HL-60/S4 (cell line): ENCODE measurements around the gene TMEM184A.

Experiments
- in situ Hi-C: fragments of 300-500 bp; cut with MboI; formaldehyde crosslinking; loops from 2 replicates; pipeline ENCODE4 v1.14.3; 2022; ENCODE audit warnings: low sequenced_read_pairs

TMEM184A gene

GRCh38 chr7:1569016-1569415 lies 13.0 kb upstream of the TMEM184A start:
- in situ Hi-C loops, result no loop called here

DNA sequence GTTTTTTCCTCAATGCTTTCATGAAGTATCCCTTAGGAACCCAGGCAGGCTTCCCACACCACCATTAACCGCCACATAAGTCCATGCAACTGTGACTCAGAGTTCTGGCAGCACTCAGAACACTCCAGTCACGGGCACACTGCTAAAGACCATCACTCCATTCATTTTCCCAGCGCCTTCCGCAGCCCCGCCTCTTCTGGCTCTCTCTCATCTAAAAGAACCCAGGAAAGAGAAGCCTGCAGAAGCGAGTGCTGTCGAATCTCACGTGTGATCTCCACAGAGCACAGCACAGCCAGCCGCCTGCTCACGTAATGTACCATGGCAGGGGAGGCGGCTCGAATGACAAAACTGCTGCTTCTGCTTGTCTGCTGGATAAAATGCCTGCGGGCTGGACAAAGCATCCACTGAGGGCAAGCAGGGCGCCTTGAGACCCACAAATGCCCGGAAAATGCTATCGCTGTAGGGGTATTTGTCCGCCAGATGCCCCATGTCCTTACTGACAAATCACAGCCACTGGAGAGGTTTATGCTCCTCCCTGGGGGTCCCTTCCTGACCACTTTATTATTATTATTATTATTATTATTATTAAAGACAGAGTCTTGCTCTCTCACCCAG lies 12.0 kb upstream of the TMEM184A start:
- in situ Hi-C loops, result no loop called here

DNA sequence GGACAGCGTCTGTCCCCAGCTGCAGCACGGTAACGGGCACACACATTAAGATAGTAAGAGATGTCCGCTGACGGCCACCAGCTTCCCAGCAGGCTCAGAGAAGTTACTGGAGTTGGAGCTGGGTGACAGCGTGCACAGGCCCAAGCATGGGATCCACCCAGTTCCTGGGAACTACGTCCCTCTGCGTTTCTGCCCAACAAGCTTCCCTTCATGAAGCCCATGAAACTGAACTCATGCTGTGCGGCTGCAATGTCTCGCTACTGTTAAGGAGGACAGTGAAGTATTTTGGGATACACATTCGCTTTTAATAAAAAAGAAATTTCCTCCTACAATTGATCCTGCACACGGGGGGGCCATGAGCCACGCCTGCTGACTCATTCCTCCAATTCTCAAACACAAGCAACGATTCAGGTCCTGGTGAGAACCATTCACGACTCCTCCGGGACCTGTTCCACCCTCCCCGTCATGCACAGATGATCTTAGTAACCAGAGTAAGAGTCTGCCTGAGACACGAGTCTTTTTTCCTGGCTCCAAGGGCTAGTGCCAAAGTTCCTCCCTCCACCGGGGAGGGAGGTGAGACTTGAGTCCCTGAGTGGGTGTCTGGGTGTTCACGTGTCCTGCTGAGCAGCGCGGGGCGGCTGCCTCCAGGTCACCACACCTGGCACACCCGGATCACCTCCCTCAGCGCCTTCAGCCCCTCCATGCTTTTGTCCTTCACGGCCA lies 11.2 kb upstream of the TMEM184A start:
- in situ Hi-C loops, result no loop called here

GRCh38 chr7:1566687-1567048 lies 10.7 kb upstream of the TMEM184A start:
- in situ Hi-C loops, result no loop called here

- in situ Hi-C loops, result no loop called here
Observed at GRCh38 chr7:1564603-1565022, 8.6 kb upstream of the TMEM184A start.

GRCh38 chr7:1563981-1564602 lies 8.1 kb upstream of the TMEM184A start:
- in situ Hi-C loops, result no loop called here

GRCh38 chr7:1562597-1563051 lies 6.6 kb upstream of the TMEM184A start:
- in situ Hi-C loops, result no loop called here

- in situ Hi-C loops, result no loop called here
Observed at GRCh38 chr7:1562116-1562515, 6.1 kb upstream of the TMEM184A start.

- in situ Hi-C loops, result no loop called here
Observed at GRCh38 chr7:1561036-1561940, 5.3 kb upstream of the TMEM184A start.

DNA sequence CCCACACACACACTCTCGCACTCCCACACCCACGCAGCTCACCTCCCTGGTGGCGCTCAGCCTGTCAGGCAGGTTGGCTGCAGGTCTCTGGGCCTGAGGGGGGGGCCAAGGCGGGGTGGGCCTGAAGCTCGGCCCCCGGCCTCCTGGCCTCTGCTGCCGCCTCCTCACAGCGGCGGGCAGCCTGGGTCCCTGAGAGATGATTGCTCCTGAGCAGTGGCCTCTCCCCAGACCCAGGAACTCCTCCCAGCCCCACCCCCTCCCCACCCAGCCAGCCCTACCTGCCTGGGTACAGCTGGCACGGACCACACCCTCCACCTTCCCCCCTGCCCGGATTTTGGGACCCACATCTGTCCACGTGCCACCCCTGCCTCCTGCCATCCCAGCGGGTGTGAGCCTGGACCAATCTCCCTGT lies 4.6 kb upstream of the TMEM184A start:
- in situ Hi-C loops, result no loop called here

- in situ Hi-C loops, result no loop called here
Observed at GRCh38 chr7:1559626-1560590, 3.9 kb upstream of the TMEM184A start.

GRCh38 chr7:1558841-1559625 lies 3.0 kb upstream of the TMEM184A start:
- in situ Hi-C loops, result no loop called here

GRCh38 chr7:1558181-1558811 lies 2.3 kb upstream of the TMEM184A start:
- in situ Hi-C loops, result no loop called here

- in situ Hi-C loops, result no loop called here
Observed at GRCh38 chr7:1557771-1558170, 1.8 kb upstream of the TMEM184A start.

DNA sequence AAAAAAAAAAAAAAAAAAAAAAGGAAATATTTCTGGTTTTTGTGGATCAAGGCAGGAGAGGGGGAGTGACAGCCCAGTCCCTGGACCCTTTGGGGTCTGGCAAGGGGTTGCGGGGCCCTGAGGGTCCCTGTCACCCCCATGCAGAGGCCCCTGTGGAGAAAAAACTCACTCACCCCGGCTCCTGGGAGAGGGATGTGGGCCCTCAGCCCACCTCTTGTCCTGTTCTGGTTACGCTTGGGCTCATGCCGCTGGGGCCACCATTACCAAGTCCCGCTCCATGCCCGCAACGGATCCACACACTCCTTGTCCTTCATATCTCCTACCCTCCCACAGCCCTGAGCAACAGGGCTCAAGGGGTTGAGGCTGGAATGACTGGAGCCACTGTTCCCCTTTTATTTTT lies 1.0 kb upstream of the TMEM184A start:
- in situ Hi-C loops, result no loop called here

- in situ Hi-C loops, result no loop called here
Observed at GRCh38 chr7:1555046-1555812, 776 bp downstream of the TMEM184A start.

DNA sequence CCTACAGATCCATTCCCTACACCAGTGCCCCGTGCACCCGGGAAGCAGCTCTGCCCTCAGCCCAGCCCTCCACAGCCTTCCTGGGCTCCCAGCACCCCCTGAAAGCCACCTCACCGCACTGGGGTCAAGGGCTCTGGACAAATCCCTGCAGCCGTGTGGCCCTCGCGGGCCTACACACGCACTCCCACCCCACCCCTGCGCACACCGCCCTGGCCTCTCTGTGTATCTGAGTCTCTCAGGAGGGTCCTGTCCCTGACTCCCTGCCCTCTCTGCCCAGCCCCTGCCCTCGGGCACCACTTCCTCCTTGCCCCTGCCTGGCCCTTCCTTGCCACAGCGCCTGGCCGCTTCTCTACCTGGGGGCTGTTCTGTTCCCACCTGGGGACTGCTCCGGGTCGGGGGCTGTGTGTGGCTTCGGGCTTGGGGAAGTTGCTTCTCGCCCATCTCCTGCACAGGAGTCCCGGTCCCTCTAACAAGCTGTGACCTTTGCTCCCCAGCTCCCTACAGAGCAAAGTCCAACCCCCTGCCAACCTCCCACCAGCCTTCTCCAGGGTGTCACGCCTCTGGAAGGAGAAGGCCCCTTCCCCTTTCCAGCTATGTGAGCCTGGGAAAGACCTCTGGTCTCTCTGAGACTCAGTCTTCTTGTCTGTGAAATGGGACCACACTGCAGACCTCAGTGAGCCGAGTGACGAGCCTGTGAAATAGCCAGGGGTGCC lies 1.5 kb downstream of the TMEM184A start:
- in situ Hi-C loops, result no loop called here
